RWPE1 (cell line): ENCODE measurements around the gene SACS.

ENCODE experiments used
- CTCF ChIA-PET: fragments of 350-600 bp; sonication (Branson Sonifier 250); formaldehyde crosslinking; extraction: SDS; loops from one replicate; lab custom pipeline; 2021; lab: Yijun Ruan, JAX
- POLR2A ChIA-PET: fragments of 400-600 bp; formaldehyde crosslinking; extraction: SDS; loops from one replicate; lab custom pipeline; 2020; ENCODE audit warnings: antibody characterized with exemption; ENCODE audit not compliant: low non-redundant PET; lab: Yijun Ruan, JAX
- DNase-seq: peaks from one replicate; pipeline ENCODE4 v3.0.0; 2012; ENCODE audit warnings: low spot score
- H3K27ac ChIP-seq: fragments of 450-650 bp; 2 replicates; pipeline ENCODE4 v1.5.1; 2017
- CTCF ChIP-seq: fragments of 450-650 bp; conservative IDR thresholded peaks from 2 replicates; pipeline ENCODE4 v1.5.1; 2017; ENCODE audit warnings: low read depth, mild to moderate bottlenecking

The SACS gene

DNA sequence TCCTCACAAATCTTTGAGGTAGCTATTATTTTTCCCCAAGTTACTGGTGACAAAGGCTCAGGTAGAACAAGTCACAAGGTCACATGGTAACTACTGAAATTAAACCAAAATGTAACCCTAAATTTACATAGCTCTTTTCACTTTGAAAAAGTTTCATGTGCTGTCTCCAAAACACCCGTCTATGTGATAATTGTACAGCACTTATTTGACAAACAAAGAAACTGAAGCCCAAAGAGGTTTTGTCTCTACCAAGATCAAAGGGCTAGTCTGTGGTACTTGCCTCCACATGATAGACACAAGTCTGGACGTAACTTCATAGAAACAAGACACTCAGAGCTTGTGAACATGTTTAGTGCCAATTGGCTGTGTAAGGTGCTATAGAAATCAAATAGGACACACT lies 108.3 kb downstream of the SACS start:
- POLR2A ChIA-PET: no interaction called here
- H3K27ac ChIP-seq: no peak overlapping the region
- no peak for DNase-seq
- CTCF ChIA-PET: no interaction called here
- TF ChIP-seq CTCF: no peak

GRCh38 chr13:23323946-23324709 lies 109.4 kb downstream of the SACS start:
- H3K27ac ChIP-seq: no peak overlapping the region
- no peak for TF ChIP-seq CTCF
- no peak for DNase-seq
- ChIA-PET CTCF (no interaction called here), POLR2A (no interaction called here)

DNA sequence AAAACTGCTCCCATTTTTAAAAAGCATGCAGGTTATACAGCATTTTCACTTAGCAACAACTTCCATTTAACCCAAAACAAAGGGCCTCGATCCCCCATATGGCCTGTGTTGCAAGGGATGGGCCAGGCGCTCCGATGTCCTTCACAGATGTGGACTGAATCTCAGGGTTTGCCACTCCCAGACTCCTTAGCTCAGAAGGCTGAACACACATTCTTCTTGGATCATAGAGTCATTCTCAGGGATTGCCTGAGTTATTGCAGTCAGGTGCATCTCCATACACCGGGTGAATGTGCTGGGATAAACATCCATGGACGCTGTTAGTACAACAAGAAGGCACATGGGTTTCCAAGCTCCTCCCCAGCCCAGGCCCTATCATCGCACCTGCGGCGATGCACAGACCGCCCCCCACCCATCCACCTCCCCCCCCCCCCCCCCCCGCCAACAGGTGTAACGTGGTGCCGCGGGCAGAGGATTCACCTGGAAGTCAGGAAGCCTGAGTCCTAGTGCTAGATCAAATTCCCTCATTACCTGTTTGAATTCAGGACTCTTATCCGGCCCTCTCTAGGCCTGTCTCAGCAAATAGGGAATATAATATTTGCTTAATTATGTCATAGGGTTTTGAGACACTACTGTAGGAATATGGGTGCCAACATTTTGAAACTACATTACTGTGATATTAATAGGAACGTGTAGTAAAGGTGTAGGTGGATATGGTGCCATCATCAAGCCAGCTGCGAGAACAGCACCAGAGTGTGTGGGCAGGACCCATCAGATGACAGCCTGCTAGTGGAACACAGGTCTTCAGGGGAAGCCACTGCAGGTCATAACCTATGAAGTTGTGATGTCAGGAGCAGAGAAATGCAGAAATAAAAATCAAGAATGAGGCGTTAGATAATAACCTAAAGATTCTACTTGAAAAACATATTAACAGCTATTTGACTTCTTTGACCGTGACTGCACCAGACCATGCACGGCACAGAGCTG lies 110.9 kb downstream of the SACS start:
- ChIA-PET POLR2A (interaction anchor here (0.7 kb wide), 1 partner anchor 101 kb away, joined by 4 read pairs; no protein-coding TSS in a partner anchor), CTCF (interaction anchor here (0.6 kb wide), 1 partner anchor 1163 kb away, joined by 3 read pairs; no protein-coding TSS in a partner anchor)
- TF ChIP-seq CTCF: no peak
- DNase-seq: no peak
- peak overlapping the region; percentile 92 for H3K27ac ChIP-seq

DNA sequence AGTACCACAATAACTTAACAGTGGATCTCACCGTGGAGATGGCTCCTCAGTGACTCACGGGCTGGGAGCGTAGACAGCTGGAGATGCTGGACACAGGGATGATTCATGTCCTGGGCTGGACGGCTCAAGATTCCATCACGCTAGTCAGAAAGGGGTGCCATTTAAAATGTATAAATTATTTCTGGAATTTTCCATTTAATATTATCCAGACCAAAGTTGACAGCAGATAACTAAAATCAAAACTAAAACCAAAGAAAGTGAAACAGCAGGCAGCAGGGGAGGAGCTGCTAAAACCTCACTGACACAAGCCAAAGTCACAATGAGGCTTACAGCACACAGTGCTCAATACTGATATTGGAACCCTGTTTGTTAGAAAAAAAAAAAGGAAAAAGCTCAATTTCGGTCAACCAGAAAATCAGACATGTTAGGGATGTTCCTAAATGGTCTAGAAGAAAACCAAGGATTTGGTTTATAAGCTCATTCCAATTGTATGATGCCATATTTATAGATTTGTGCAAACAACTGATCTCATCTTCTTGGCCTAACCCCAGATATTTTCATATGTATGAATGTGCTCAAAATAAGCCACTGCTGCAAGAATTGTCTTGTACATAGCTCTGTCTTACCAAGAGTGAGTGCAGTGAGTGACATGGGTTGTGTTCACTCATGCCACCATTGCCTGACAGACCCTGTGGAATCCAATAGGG lies 111.8 kb downstream of the SACS start:
- peak; percentile 79 for DNase-seq
- ChIA-PET POLR2A (interaction anchor here (0.7 kb wide), 1 partner anchor 102 kb away, joined by 4 read pairs; no protein-coding TSS in a partner anchor), CTCF (interaction anchor here (0.6 kb wide), 2 partner anchors 1162 to 1957 kb away, joined by 3 to 7 read pairs; no protein-coding TSS in a partner anchor)
- TF ChIP-seq CTCF: no peak
- peak overlapping the region; percentile 92 for H3K27ac ChIP-seq

- POLR2A ChIA-PET: no interaction called here
Observed at GRCh38 chr13:23320926-23321534, 112.5 kb downstream of the SACS start.

More at GRCh38 chr13:23320926-23321534, 112.5 kb downstream of the SACS start:
- no peak for DNase-seq
- CTCF ChIA-PET: interaction anchor here (0.6 to 0.7 kb wide), 2 partner anchors 233 to 1957 kb away, joined by 5 to 7 read pairs; no protein-coding TSS in a partner anchor
- H3K27ac ChIP-seq: peak overlapping the region; percentile 92
- no peak for TF ChIP-seq CTCF
